Smooth muscle cell of trachea (primary cell): ENCODE results near the gene ABCF1. TPM values are rescaled to one million over a fixed set of nuclear protein-coding genes. Genes with fewer than 3 reads are reported as not detected.

ENCODE experiments used
- total RNA-seq: library from RNA; depleted of rRNA; stranded (reverse); fragments of >200 nt; gene quantifications from 2 replicates; pipeline ENCODE4 v1.2.1, GENCODE V29; 2014

Gene ABCF1
- total RNA-seq, result 38.4 and 58.2 TPM in 2 replicates

DNA sequence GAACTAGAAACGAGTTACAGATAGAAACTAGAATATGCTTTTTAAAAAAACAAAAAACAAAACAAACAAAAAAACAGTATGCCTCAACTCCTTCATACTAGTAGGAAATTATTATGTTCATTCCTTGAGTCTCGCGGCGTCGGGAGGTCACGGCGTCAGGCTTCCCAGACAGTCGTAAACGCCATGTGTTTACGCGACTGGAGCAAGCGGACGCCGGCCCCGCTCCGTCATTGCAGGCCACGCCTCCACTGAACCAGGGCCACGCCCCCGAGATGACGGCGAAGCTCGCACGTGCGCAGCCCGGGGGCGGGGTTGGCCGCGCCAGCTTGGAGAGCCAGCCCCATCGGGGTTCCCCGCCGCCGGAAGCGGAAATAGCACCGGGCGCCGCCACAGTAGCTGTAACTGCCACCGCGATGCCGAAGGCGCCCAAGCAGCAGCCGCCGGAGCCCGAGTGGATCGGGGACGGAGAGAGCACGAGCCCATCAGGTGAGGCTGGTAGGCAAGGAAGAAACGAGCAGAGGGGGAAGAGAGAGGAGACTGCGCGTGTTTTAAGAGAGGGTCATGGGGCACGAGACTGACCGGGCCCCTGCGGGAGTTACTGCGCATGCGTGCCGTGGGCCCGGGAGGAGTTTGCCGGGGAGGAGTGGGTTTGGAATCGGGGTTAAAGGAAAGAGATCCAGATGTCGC, at the start of gene ABCF1:
TSS of gene ABCF1 (plus strand) at position 368 of the 687 bp plus-strand sequence. CDS start at position 414, 46 bp downstream.

DNA sequence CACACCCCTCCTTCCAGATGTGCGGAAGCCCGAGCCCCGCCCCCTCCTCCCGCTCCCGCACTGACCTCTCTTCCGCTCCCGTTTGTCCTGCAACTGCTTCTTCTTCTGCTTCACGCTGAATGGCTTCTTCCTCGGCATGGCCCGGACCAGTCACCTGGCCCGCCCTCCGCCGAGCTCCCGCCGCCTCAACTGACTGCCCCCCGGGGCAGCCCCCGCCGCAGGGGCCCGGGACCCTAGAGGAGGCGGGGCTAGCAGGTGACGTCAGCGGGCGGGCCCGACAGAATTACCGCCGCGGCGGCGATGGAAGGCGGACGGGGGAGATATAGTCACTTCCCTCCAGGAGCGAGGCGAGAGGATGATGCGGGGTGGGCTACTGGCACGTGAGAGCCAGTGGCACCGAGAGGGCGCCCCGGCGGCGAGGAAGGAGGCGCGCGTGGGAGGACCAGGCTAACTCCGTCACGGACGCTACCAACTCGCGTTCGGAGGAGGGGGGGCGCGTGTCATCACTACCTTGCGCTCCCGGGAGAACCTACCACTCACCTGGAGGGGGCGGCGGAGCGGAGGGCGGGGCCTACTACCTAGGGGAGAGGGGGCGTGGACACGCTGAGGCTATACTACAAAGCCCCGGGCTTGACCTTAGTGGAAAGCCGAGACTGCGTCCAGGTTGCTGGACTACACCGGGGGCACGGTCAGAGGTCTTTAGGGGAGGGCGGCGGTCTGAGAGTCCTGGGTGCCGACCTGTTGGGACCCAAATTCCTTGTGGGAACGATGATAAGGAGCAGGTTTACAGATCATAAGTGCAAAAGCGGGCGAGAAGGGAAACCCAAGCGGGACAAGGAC, 15.0 kb upstream of the ABCF1 start, which contains the start of gene GNL1:
TSS of gene GNL1 (minus strand) at position 424 of the 840 bp plus-strand sequence. CDS start at position 138, 286 bp downstream.

DNA sequence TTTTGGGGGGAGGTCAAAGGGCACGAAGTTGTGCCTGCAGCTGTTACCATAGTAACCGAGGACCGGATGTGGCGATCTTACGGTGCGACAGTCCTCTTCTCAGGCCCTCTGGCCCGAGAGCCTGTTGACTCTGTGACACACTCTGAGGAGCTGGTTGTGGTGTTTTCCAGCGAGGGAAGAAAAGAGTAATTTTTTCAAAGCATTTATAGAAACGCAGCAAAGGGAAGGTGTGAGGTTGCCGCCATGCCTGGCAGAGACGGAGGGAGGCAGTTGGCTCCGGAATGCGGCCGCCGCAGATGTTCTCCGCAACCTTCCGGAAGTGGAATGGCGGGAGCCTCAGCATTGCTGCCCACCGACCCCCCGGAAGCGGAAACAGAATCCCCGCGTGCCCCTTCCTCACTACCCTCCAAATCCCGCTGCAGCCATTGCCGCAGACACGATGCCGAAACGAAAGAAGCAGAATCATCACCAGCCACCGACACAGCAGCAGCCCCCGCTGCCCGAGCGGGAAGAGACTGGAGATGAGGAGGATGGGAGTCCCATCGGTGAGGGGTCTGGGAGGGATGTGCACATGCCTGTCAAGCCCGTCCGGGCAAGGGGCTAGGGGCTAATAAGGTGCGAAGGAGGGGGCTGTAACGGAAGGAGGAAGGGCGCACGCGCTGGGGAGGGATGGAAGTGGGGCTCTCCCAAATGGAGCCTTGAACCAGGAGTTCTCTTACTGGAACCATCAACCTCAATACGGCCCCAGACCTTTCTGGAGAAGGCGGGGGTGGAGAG, 14.1 kb upstream of the ABCF1 start, which contains the start of gene PRR3:
TSS of gene PRR3 (plus strand) at position 390 of the 777 bp plus-strand sequence. CDS start at position 440, 50 bp downstream.

DNA sequence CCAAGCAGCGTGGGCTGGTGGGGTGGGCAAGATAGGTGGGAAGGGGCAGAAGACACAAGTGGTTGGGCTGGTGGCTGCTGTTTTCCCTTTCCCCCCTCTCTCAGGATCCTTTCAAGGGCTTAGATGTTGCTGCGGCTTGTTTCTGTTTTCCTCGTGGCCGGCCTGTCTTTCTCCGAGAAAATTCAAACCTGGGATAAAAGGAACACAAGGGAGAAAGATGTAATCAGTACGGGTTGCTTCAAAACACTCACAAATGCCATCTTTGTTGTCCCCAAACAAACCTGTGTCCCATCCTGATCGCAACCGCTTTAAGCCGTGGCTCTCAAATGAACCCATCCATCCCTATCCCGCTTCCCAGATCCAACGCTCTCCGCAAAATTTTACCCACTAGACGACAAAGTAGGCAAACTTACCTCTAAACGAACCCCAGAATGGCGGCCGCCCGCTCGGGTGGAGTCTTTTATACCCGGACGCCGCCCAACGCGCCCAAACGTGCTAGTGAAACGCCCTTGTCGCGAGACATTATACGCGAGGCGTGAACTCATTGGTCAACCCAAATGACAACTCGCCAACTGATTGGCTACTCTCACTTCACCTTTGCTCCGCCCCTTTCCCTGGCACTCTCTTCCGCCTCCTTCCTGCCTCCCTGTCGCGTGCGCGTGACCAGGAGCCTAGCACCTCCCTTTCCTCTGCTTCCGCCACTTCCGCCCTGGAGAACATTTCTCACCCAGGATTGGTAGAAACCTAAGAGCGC, 45.7 kb downstream of the ABCF1 start, which contains the start of gene PPP1R10:
TSS of gene PPP1R10 (minus strand) at position 433 of the 754 bp plus-strand sequence. CDS start 7,299 bp downstream, outside the sequence.

DNA sequence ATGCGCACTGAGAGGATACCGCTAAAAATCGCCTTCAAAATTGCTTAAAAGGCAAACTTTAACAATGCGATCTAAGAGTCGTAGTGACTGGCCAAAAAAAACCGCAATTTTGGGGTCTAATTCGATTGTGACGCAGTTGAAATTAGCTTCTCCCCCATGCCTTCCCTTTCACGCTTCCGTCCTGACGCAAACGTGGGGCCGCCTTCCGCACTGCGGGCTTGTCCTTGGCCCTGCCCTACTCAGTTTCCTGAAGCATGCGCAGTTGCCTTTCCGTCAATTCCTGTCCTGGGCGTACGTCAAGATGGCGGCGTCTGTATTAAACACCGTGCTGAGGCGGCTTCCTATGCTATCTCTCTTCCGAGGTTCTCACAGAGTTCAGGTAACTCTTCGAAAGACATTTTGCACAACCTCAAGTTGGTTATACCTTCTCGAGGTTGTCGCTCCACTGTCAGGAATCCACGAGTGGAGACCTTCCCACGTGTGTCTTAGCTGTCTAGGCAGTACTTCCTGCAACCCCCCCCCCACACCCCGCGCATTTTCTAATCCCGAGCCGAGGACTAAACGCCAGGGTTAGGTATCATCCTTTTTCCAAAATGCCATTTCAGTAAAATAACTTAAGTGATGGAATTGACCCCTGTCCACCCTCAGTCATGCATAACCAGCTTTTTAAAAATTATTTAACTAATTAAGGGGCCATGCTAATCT, 46.5 kb downstream of the ABCF1 start, which contains the start of gene MRPS18B:
TSS of gene MRPS18B (plus strand) at position 276 of the 705 bp plus-strand sequence. CDS start at position 302, 26 bp downstream.

DNA sequence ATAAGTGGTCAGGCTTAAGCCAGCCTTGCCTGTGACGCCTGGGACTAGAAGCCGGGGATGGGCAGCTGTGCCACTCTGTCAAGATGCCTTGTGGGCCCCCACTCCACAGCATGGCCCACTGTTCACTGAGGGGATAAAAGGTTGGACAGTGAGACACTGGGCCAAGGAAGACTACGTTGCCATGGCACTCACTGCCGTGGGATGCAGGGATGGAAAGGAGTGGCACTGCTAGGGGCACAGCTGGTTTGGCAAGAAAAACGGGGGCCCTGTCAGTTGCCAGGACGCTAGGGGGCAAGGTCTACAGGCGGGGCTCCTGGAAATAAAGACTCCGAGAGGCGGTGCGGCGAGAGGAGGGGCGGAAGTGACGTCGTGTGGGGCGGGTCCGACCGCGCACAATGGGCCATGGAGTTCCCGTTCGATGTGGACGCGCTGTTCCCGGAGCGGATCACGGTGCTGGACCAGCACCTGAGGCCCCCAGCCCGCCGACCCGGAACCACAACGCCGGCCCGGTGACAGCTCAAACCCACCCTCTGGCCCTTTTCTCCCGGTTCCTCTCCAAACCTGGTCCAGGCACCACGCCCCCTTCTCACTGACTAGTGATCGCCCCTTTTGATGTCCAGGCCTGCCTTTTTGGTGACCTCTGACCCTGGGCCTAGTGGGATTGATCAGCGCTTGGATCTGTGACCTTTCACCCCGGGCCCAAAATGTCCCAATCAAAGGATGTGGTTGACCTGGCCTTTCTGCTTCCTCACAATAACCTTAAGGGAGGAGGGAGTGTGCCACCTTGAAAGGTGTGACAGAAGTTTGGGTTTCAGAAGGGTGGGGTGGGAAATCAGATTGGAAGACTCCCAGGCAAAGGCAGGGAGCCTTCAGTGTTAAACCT, 55.5 kb downstream of the ABCF1 start, which contains the start of gene ATAT1:
TSS of gene ATAT1 (plus strand) at position 391 of the 883 bp plus-strand sequence.

Other genes with a start within 250 kb of the ABCF1 start
- 12.7 and 13.6 TPM in 2 replicates for gene TRIM39, start 244.5 kb upstream of the ABCF1 start, total RNA-seq
- gene RPP21, start 226.3 kb upstream of the ABCF1 start, total RNA-seq, result 27.9 and 52.3 TPM in 2 replicates
- gene HLA-E, start 81.9 kb upstream of the ABCF1 start, total RNA-seq, result 218 and 355 TPM in 2 replicates
- 66.9 and 78.9 TPM in 2 replicates for gene GNL1, start 15.0 kb upstream of the ABCF1 start, total RNA-seq
- gene PRR3, start 14.1 kb upstream of the ABCF1 start, total RNA-seq, result 4.1 and 5.1 TPM in 2 replicates
- 22.4 and 23.5 TPM in 2 replicates for gene PPP1R10, start 45.8 kb downstream of the ABCF1 start, total RNA-seq
- gene MRPS18B, start 46.4 kb downstream of the ABCF1 start, total RNA-seq, result 56.9 and 72.3 TPM in 2 replicates
- 3.0 and 6.3 TPM in 2 replicates for gene ATAT1, start 55.4 kb downstream of the ABCF1 start, total RNA-seq
- 3.2 and 6.0 TPM in 2 replicates for gene C6orf136, start 75.7 kb downstream of the ABCF1 start, total RNA-seq
- gene DHX16, start 101.6 kb downstream of the ABCF1 start, total RNA-seq, result 31.7 and 37.1 TPM in 2 replicates
- 46.5 and 75.9 TPM in 2 replicates for gene PPP1R18, start 115.2 kb downstream of the ABCF1 start, total RNA-seq
- gene NRM, start 119.5 kb downstream of the ABCF1 start, total RNA-seq, result 3.1 and 4.9 TPM in 2 replicates
- 5.3 and 10.9 TPM in 2 replicates for gene MDC1, start 145.8 kb downstream of the ABCF1 start, total RNA-seq
- gene TUBB, start 148.9 kb downstream of the ABCF1 start, total RNA-seq, result 916 and 957 TPM in 2 replicates
- 122 and 134 TPM in 2 replicates for gene FLOT1, start 171.2 kb downstream of the ABCF1 start, total RNA-seq
- gene IER3, start 173.1 kb downstream of the ABCF1 start, total RNA-seq, result 14.7 and 23.0 TPM in 2 replicates